Fibroblast of the conjunctiva (primary cell): ENCODE measurements around the gene MIOS.

Source experiments
- DNase-seq: peaks from one replicate; pipeline ENCODE4 v3.0.0-alpha.2; 2010; ENCODE audit warnings: low read depth

The MIOS gene

DNA sequence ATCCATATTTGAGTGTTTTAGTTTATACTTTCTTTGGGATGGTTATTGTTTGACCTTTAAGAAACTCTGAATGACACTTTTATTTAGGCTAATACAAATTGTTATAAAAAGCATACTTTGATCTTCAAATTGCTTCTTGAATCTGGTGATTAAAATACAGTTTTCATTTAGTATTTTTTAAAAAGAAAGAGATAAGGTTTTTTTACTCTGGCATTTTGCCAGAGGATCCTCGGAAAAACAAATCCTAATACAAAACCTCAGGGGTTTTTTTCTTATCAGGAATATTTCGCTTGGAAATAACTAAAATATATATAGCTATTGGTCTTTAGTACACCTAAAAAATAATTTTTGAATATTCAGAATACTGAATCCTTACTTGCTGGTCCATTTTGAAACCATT, 17.0 kb downstream of the MIOS start:
- no peak for DNase-seq

DNA sequence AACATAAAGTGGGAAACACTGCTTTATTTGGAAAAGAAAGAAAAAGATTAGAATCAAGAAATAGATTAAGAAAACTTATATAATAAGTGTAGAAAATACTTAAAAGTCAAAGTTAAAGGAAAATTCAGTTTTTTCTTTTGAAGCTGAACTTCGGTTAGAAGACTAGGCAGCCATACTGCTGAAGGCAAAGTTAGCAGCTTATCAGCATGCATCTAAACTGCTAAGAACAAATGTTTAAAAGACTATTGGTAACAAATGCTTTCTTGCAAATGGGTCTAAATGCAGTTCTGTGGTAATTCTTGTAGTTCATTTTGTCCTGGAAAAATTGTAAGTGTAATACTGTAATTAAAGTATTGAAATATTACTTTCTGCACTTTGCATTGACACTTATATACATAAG, 18.0 kb downstream of the MIOS start:
- no peak for DNase-seq

DNA sequence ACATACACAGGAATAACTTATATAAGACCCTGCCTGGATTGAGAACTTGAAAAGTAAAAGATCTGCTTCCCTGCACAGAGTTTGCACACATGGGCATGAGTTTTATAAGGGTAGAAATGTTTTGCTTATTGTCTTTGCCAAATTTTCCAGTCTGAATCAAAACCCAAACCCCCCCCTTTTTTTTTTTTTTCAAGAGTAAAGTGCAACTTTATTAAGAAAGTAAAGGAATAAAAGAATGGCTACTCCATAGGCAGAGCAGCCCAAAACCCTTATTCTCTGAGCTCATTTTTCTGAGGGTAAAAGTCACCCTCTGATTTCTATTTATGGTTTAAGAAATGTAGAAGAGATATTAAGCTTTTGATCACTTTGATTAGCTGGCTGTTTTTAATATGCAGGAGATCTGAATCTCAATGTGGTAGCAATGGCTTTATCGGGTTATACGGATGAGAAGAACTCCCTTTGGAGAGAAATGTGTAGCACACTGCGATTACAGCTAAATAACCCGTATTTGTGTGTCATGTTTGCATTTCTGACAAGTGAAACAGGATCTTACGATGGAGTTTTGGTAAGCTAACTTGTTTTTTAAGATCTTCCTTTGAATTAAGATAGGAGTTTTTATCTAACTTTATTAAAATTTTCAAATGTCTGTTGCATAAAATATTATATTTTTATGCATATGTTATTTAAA, 18.7 kb downstream of the MIOS start:
- no peak for DNase-seq

DNA sequence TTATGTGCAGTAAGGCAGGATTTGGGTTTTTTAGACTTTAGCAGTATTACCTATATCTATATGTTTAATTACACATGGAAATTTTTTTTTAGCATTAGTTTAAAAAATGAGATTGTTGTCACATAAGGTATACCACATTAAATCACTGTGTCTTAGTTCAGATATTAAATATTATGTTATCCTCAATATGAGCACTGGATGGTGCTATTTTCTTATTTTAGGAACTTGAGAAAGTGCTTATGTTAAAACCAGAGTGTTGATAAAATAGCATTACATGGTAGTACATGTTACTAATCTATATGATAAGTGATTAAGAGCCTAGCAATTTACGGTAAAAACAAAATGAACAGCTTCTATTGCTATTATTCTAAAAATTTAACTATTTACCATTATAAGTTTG, 28.8 kb downstream of the MIOS start:
- DNase-seq = peak; percentile 5

DNA sequence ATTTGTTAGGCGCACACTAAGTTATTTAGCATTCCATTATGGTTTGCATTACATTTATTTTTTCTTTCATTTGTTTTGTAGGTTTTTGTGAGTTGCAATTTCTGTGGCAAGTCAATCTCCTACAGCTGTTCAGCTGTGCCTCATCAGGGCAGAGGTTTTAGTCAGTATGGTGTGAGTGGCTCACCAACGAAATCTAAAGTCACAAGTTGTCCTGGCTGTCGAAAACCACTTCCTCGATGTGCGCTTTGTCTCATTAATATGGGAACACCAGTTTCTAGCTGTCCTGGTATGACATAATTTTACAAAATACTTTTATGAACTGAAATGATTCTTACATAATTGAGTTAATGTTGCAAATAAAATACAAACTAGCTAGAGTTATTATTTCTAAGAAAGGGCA, 29.5 kb downstream of the MIOS start:
- DNase-seq = no peak

DNA sequence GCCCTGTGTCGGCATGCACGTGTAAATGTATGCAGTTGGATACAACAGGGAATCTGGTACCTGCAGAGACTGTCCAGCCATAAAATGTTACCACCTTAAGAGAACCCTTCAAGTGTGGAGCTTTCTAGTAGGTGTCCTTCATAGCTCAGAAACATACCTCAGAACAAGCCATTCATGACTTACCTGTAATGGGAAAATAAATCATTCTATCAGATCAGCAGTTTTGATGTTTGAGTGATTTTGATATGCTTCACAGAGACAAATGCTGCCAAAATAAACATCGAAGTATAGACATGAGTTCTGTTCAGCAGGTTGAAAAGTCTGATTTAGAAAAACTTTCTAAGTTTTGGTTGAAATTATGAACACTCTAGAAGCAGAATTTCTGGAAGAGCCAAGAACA, 40.3 kb downstream of the MIOS start:
- no peak for DNase-seq

DNA sequence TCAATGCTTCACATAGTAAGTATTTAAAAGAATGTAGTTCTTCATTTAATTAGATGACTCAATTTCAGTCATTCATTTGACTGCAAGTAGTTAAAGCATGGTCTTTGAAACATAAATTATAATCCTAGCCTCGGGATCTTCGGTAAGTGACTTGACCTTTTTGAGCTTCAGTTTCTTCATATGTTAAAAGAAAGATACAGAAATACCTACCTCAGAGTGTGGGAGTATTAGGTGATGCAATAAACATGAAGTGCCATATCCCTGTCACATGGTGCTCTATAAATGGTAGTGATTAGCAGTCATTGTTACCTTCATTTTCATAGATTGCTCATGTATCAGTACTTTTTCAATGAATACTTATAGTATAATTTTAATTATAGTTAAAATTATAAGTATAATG, 42.6 kb downstream of the MIOS start:
- no peak for DNase-seq

DNA sequence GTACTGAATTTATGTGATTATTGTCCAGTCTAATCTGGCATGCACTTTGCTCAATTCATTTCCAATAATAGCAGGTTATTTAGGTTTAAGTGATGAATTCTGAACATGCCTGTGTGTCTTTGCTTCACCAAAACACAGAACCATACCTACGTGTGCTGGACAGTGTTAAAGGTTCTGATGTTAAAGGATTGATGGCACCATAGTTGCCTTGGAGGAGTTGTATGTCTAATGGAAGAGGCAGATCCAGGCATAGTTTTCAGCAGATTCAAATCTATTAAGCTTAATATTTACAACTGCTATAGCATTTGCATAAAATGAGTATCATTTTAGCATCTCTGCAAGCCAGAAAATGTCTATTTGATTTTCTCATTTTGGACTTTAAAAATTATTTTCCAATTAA, 45.8 kb downstream of the MIOS start:
- DNase-seq = no peak

DNA sequence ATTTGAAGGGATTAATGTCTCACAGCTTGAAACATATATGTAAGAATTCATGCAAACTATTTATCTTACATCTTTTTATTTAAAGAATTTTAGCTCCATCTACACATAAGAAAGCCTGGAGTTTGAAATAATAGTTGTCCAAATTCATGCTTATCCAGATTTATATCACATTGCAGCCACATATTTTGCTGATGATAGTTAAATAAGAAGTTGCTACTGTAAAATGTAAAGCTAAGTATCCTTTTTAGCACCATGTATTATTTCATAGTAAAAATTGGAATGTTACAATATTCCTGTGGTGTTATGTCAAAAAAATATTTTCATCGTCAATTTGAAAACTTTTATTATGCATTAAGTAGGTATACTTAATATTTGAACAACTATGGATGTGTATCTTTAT, 46.5 kb downstream of the MIOS start:
- no peak for DNase-seq

DNA sequence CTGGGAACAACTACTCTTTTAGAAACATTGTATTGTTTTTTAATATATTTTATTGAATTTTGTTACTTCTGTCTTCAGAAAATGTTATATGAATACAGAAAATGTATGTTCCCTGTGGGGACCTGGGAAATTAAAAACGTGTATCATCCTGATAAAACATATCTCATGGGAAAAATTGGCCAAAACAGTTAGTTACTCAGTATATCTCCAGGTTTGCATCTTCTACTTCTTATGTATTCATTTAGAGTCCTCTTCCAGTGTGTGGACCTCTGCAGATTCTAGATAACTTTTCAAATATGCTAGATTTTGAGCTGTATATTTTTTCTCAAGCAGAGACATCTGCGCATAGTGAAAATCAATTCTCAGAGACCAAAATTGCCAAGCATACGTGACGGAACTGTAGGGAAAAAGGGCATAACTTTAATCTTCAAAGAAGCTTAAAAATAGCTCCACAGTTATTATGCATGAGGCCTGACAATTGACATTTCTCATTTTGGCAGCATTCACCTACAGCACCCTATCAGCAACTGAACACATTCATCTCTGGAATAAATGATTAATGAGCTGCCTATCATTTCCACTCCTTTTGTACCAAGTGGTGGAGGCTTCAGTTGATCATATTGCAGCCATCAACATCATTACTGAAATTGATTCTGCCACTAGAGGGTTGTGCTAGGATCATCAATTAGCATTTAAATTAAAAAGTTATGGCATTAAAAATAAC, 47.5 kb downstream of the MIOS start:
- no peak for DNase-seq

DNA sequence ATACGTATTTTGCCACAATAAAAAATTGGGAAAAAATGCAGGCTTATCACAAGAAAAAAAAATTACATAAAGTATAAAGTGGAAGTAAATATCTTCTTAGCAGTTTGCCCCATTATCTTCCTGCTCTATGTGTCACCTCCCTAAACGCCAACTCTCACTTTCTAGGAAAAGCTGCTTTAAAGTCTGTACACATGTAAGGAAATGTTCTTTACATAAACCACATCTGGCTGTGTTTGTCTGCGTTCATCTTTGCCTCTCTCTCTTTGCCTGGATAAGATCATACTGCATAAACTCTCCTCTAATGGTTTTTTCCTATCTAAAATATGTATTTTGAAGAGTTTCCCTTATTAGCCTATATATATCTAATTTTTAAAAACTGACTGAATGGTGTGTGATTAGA, 50.9 kb downstream of the MIOS start:
- no peak for DNase-seq

DNA sequence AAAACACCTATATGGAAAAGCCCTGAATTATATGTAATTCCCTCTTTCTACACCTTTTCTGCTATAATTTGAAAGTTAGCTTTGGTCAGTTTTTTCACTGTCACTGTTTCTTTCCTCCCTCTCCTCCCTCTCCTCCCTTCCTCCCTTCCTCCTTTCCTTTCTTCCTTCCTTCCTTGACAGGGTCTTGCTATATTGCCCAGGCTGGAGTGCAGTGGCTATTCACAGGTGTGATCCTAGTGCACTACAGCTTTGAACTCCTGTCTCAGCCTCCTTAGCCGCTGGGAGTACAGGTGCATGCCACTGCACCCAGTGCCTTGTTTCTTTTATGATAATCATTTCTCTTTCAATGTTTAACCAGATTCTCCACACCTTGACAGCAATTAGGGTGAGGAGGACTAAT, 51.7 kb downstream of the MIOS start:
- no peak for DNase-seq

DNA sequence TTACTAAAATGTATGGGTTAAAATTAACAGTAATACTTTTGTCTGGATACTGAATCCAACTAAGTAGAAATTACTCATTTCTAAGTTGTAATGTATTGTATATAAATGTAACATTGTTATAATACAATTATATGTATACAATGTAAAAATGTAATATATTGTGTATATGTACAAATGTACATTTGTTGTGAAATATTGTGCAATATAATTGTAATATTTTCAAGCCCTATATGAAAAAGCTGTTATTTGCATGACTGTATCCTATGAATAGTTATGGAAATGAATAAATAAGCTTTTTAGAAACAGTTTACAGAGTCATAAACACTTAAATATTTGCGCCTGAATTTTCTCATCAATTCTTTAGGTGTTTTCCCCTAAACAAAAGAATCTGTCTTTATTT, 53.6 kb downstream of the MIOS start:
- no peak for DNase-seq

DNA sequence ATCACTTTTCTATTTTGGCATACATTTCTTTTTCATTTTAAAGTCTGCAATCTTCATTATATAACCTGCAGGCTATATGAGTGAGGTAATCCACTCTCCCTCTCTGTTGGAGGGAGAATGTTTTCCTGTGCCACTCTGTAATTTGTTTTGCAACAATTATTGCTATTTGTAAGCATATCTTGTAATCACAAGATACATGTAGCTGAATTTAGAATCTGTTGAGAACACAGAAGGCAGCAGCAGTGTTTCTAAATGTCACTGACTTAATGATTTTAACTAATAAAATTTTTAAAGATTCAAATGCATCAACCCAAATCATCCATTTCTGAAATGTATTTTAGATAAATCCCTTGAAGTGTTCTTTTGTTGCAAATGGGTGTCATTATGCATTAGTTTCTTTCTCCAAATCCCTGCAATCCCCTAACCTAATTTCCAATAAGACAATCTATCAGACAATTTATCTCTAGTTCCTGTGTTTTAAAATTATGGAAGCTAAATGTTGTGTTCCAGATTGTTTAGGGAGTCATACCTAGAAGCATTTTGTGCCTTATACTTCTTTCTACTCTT, 54.0 kb downstream of the MIOS start:
- no peak for DNase-seq

DNA sequence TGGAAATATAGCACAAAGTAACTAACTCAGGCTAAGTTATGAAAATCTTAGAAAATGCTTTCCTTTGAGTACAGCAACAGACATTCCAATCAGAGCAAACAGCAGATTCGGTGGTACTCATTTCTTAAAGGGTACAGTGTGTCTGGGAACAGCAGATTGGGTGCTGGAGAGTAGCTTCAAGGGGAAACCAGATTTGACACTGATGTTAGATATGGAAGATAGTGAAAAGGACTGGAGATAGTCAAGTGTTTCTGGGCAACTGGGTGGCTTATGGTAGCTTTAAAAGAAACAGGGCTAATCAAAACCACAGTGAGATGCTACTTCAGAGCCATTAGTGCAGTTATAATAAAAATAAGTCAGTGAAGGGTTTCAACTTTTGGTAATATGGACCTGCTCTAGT, 61.8 kb downstream of the MIOS start:
- DNase-seq = no peak

DNA sequence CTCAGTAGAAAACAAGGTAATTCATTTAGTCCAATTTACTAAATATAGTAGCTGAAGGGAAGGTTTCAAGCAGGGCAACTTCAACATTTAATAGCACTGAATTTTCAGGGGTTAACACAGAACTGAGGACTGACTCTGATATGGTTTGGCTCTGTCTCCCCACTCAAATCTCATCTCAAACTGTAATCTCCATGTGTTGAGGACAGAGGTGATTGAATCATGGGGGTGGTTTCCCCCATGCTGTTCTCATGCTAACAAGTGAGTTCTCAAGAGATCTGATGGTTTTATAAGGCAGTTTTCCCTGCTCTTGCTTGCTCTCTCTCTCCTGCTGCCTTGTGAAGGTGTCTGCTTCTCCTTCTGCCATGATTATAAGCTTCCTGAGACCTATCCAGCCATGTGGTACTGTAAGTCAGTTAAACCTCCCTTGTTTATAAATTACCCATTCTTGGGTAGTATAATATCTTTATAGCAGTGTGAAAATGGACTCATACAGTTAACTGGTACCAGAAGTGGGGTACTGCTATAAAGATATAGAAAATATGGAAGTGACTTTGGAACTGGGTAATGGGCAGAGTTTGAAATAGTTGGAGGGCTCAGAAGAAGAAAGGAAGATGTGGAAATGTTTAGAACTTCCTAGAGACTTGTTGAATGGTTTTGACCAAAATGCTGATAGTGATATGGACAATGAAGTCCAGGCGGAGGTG, 64.1 kb downstream of the MIOS start:
- no peak for DNase-seq

DNA sequence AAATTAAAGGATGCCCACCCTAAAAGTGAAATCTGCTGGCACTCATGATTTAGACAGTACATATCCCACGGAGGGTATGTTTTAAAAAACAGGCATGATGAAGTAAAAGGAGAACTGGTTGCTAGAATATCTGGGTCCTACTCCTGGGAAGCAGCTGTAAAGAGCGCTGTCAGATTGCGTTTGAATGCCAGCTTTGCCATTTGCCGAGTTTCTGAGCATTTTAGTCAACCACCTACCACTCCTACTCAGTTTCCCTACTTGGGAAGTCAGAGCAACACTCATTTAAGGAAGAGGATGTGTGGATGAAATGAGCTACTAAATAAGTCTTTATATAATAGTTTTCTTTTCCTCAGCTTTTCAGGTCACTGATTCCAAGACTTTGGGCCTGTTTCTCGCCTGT, 72.7 kb downstream of the MIOS start:
- DNase-seq = no peak

DNA sequence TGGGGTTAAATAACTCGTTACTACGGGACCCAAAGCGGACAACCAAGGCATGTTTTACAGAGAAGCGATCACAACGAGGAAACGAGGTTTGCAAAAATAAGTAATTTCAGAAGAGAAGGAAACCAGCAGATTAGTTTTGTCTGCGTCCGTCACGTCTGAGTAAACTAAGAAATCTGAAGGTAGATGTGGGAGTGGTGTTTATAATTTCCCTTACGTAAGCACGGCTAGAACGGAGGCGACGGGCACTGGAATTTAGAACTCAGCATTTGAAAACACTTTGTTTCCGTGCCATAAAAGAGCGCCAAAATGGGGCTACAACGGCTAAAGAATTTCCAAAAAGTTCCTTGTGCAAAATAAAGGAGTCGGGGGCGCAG, 73.2 kb downstream of the MIOS start:
- no peak for DNase-seq

DNA sequence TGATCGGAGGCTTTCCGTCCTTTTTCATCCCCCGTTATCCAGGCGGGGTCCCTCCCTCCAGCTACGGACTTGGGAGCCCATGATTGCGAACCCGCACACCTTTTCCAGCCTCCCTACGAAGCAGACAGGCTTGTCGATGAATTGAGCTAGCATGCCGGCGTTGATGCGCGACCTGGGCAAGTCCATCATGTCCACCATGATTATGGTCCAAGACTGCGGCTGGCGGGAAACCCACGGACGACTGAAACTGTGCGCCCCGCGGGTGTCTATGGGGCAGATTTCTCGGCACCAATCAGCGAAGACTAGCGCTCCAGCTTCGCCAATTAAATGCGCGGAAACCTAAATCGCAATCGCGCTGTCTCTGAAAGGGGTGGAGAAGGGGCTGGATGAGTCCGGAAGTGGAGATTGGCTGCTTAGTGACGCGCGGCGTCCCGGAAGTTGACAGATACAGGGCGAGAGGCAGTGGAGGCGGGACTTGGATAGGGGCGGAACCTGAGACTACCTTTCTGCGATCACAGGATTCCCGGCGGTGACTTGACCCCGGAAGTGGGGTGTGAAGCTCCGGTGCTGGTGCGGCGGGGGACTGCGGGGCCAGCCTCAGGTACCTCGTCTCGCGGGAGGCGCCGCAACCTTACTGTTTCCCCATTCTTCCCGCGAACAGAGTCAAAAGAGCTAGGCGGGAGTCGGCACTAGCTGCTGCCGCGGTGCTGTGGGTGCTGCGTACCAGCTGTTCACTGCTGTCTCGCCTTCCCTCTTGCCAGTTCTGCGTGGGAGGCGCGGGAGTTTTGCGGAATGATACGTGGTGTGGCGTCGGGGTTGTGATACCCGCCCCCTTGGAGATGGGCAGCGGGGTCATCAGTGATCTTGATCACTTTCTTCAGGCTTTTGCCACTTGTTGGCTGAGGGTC, 73.8 kb downstream of the MIOS start, which contains the start of gene UMAD1:
TSS of gene UMAD1 (plus strand) at position 532 of the 908 bp plus-strand sequence. CDS start 32,620 bp downstream, outside the sequence.
- DNase-seq = peak; percentile 96

DNA sequence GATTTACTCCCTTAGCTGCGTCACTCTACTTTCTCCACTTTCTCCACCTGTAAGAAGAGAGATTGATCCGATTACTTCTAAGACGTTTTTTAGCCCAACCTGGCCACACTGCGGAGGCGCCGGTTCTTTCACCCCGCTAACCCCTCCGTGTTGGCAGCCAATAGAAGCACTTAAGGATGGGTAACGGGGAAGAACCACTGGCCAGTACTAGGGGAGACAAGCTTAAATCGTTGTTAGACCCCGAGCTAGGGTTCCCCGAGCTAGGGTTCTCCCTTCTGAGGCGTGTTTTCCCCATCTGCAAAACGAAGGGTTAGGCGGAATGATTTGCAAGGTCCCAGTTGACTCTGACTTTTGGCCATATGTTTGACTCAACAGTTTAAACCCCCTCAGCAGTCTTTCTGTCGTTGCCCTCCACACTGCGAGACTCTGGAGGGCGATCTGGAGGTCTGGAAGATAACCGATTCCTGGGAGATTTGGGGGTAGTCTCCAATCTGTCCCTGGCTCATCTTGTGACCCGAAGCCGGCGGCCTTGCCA, 74.5 kb downstream of the MIOS start:
- no peak for DNase-seq

DNA sequence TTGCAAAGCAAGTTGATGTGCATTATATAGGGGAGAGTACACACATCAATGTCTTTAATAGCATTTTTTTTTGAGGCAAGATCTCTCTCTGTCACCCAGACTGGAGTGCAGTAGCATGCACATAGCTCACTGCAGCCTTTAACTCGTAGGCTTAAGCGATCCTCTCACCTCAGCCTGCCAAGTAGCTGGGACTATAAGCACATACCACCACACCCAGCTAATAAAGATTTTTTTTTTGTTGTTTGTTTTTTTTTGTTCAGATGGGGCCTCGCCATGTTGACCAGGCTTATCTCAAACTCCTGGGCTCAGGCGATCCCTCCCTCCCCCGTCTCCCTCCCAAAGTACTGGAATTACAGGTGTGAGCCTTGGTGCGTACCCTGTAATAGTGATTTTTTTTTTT, 75.4 kb downstream of the MIOS start:
- DNase-seq = no peak
